ENCODE measurements around the gene ST6GALNAC3.

The ST6GALNAC3 gene

GRCh38 chr1:76568573-76569238 is 494.2 kb downstream of the ST6GALNAC3 start:
- ChIA-PET CTCF (no interaction called here), POLR2A (no interaction called here)
- no peak overlapping the region for H3K4me3 ChIP-seq (ENCODE audit: low read depth, low read length)
- peaks cover 3% of the 10 kb centered on the region; the same call in 1 of the 2 replicates for H3K4me1 ChIP-seq (ENCODE audit: control insufficient read depth, insufficient read depth, low read length)
- no peak overlapping the region for H3K27ac ChIP-seq (ENCODE audit: extremely low read depth, low read depth, low read length)
- no peaks in the 10 kb centered on the region for H3K9me3 ChIP-seq (ENCODE audit: control insufficient read depth, insufficient read depth, low read depth, low read length)
- H3K36me3 ChIP-seq (ENCODE audit: control insufficient read depth in 2 of 2, insufficient read depth in 1 of 2, low read length in 2 of 2) = no peaks in the 10 kb centered on the region
- no peak for TF ChIP-seq ZNF223 (tag by site-specific recombination; IDR thresholded peaks at IDR 0.05)
- TF ChIP-seq SETDB1 (IDR thresholded peaks at IDR 0.05; ENCODE audit: insufficient read length, low read length) = no peak
- no peak for TF ChIP-seq ZSCAN4 (tag by site-specific recombination; IDR thresholded peaks at IDR 0.05)
- TF ChIP-seq ZNF707 (tag by site-specific recombination; IDR thresholded peaks at IDR 0.05) = no peak
- no peak for TF ChIP-seq ZNF24 (tag by site-specific recombination; IDR thresholded peaks at IDR 0.05)
- TF ChIP-seq KLF7 (tag by site-specific recombination; IDR thresholded peaks at IDR 0.05; ENCODE audit: borderline replicate concordance) = no peak
- no peak for TF ChIP-seq ZBTB8A (tag by site-specific recombination; IDR thresholded peaks at IDR 0.05)
- TF ChIP-seq SP2 (tag by site-specific recombination; IDR thresholded peaks at IDR 0.05) = no peak
- TF ChIP-seq ZBTB11 (tag by site-specific recombination; conservative IDR thresholded peaks at IDR 0.05; ENCODE audit: low read depth) = no peak
- TF ChIP-seq WT1 (tag by site-specific recombination; IDR thresholded peaks at IDR 0.05) = peak; percentile 98
- no peak for TF ChIP-seq ZNF239 (tag by site-specific recombination; IDR thresholded peaks at IDR 0.05)
- no peak for TF ChIP-seq ZNF140 (tag by site-specific recombination; IDR thresholded peaks at IDR 0.05)
- peak; percentile 64; the same call in 1 of the 2 replicates for TF ChIP-seq ZBTB44 (tag by site-specific recombination; IDR thresholded peaks at IDR 0.05)
- no peak for TF ChIP-seq ZNF626 (tag by site-specific recombination; IDR thresholded peaks at IDR 0.05)
- TF ChIP-seq YY1 (tag by site-specific recombination; IDR thresholded peaks at IDR 0.05) = no peak
- TF ChIP-seq ZNF610 (tag by site-specific recombination; IDR thresholded peaks at IDR 0.05; ENCODE audit: borderline replicate concordance) = no peak
- TF ChIP-seq ZBTB10 (tag by site-specific recombination; IDR thresholded peaks at IDR 0.05) = no peak
- no peak for TF ChIP-seq ZNF837 (tag by site-specific recombination; IDR thresholded peaks at IDR 0.05)
- TF ChIP-seq PRDM10 (tag by site-specific recombination; IDR thresholded peaks at IDR 0.05) = no peak
- TF ChIP-seq ZNF704 (tag by site-specific recombination; IDR thresholded peaks at IDR 0.05) = no peak
- no peak for TF ChIP-seq PBX3 (CRISPR knock-in tag; IDR thresholded peaks at IDR 0.05)

All from HEK293 (cell line).